IPS DF 4.7 (cell line): Measurements from ENCODE around the gene KCMF1.
A peak's percentile ranks its signal among the peaks of the same experiment; 100 is the strongest.
"Not testable (repeated sequence)": the region's sequence is repeated elsewhere in the genome, so short reads cannot be mapped to it uniquely, and the experiment has no call there.

ENCODE experiments used
- DNase-seq: peaks from one replicate; pipeline ENCODE4 v3.0.0-alpha.2; 2013; ENCODE audit warnings: low spot score; ENCODE audit errors: extremely low read depth

The KCMF1 gene

DNA sequence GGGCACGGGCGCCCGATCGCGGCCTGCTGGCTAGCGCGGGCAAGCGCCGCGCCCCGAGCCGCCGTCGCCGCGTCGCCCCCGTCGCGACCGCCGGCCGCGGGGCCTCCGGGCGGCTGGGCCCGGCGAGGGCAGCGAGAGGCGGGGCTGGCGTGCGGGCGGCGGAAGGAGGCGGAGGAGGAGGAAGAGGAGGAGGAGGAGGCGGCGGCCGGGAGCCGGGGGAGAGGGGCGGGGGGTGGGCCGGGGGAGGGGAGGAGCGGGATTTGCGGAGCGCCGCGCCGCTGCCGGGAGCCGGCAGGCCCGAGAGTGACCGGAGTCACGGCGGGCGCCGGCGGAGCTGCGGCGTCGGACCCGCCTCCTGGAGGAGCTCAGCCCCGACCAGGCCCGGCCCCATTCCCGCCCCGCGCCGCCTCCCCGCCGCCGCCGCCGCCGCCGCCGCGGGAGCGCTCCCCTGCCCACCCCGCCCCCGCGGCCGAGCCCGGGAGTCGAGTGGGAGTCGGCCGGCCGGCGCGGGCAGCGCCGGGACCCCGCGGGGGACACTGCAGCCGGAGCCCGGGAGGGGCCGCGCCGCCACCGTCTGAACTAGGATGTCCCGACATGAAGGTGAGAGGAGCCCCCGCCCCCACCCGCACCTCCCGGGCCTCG is at the start of gene KCMF1:
KCMF1 (plus strand) TSS at position 294 of the 642 bp plus-strand sequence; CDS start at position 585, 291 bp downstream.
- no peak for DNase-seq

DNA sequence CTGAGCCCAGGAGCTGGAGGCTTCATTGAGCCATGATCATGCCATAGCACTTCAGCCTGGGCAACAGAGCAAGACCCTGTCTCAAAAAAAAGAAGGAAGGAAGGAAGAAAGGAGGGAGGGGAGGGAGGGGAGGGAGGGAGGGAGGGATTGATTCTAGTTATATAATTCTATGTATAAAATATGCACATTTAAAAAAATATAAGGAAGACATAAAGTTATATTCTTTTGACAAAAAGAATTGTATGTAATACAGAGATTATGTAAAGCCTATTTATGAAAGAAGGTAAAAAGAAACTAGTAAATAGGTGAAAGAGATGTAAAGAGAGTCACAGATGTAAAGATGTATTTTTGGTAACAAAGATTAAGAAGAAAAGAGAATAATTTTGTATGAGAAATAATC is 48.0 kb upstream of the KCMF1 start:
- DNase-seq = no peak

DNA sequence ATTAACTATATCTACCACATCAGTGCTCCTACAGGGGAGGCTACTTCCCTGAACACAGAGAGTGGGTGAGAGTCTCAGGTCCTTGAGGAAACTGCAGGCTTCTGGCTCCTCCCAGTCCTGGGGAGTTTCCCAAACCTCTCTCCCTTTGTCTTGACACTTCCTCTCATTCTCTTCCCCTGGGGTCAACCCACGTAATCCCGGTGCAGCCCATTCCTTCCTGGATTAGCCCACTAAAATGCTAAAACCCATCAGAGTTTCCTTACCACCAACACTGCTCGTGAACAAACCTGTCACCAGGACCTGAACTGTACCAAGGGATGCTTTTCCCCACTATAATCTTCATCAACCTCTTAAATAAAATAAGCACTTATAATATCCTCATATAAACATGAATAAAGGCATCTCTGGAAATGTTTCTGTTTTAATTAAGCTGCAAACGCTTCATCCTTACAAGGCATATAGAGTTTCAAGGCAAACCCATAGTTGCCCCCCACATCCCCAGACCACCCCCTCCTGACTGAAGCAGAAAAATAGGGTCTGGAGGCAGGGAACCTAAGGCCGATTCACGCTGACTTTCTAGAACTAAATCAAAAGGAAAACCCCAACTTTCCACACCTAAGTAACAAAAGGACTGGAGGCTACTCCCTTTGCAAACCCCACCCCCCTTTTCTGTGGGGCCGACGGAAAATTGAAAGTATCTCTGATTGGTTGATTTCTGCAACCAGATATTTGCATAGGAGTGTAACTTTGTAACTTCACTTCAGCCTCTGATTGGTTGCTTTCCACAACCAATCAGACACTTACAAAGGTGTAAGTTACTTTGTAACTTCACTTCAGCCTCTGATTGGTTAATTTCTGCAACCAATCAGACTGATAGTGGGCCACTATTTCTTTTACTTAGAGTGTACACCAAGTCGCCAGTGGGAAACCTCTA is 46.5 kb upstream of the KCMF1 start:
- no peak for DNase-seq

DNA sequence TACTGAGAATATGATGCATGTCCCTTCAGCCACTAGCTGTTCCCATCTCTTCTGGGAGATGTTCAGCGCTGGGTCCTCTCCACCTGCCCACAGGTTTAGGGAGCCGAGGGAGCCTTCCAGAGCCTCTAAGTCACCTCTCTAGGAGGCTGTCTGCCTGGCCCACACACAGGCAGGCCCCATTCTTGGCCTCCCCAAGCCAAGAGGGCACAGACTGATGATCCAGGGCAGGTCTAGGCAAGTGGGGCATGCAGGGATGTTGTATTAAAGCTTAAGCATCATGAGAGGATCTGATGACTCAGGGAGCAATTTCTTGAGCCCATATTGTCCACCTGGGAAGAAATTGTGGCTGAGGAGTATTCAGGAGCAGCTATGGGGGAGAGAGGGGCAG is 45.6 kb upstream of the KCMF1 start:
- DNase-seq = no peak

DNA sequence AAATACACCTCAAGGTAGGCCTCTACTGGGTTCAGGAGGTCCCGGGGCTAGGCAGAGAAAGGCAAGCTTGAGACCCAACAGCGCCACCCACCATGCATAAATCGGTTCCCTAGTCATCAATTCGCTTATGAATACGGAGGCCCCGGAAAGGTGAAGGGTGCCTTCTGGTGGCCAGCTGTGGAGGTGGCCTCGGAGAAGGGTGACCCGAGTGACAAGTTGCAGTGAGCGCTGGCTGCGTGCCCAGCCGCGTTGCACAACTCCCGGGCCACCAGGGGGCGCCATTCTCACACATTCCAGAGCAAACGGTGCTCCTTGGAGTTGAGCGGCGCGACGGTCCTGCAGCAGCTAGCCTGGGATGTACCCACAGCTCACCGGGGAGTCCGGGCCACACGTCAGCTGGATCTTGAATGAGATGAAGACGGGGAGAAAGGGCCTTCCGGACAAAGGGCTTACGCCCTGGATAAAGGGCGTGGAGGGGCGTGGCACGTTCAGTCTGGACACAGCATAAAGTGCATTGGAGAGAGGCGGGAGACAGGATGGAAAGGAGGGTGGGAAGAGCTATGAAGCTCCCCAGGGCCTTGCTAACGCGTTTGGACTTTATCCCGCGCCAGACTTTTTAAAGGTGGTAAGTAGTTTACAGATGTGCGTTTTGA is 45.1 kb upstream of the KCMF1 start:
- peak; percentile 93 for DNase-seq

DNA sequence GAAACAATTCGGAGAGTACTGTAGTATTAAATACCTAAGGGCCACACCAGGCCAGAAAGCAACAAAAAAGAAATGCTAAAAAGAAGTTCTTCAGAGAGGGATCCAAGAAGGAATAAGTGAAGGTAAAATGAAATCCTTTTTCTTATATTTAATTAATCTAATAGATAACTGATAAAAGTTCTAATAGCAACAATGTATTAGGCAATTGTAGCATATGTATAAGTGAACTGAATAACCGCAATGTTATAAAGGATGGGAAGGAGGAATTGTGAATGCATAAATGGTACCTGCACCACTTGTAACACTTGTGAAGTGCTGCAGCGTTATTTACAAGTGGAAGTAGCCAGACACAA is 43.7 kb upstream of the KCMF1 start:
- no peak for DNase-seq

DNA sequence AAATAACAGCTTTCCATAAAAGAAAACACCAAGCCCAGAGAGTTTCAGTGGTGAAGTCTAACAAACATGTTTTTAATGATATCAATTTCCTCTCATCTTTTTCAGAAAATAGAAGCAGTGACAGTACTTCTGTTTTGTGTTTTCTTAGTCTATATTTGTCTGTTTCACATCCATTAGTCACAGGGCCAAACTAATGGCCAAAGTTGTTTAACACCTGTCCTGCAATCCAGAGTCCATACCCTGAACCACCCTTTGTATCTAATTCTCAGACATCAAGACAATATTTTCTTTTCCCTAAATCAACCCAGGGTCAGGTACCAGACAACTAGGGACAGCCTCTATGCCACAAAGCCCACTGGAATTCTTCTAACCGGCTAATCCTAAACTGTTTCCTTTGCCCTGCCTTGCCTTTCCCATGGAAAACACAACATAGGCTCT is 39.6 kb upstream of the KCMF1 start:
- no peak for DNase-seq

DNA sequence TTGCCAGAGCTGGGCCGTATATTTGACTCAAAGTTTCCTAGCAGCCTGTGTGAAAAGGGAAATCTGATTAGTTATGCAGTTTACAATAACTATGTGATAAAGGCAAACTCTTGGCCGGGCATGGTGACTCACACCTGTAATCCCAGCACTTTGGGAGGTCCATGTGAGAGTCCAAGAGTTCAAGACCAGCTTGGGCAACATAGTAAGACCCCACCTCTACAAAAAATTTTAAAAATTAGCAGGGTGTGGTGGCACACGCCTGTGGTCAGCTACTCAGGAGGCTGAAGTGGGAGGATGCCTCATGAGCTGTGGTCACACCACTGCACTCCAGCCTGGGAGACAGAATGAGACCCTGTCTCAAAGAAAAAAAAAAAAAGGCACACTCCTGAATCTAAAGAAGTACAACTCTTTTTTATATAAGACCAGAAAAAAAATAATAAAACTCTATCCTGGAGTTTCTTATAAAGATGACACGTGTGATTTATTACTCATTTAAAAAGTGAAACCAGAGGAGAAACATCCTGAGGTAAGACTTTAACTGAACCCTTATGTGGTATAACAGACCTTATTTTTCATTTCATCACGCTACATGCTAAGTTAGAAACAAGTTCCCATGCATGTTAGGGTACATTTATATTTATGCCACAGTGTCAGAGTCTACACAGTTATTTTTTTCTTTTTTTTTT is 32.6 kb upstream of the KCMF1 start:
- no peak for DNase-seq

DNA sequence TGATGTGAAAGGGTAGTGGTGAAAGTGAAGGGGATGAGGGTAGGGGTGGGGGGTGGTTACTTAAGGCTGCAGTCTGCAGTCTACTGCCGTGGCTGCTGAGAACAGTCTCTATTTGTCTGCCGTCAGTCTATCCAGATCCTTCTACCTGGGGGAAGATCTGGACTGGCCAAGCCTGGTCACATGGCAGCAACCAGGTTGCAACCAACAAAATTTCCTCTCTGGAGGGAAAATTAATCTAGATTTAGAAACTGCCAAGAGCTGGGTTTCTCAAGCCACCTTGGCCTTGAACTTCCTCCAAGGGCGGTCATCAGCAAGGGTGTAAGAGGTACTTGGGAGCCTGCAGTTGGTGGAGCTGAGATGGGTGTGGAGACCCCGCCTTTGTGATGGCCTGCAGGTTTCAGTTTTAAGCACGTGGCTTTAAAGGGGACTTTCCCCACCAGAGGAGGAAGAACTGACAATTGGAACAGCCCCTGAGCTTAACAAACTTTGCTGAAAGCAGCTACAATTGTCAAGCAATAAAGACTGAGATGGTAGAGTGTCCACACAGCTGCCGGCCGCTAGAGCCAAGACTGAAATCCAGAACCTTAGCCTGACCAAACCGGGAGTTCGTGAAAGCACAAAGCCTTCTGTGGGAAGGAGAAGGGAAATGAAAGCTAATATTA is 31.4 kb upstream of the KCMF1 start:
- no peak for DNase-seq

DNA sequence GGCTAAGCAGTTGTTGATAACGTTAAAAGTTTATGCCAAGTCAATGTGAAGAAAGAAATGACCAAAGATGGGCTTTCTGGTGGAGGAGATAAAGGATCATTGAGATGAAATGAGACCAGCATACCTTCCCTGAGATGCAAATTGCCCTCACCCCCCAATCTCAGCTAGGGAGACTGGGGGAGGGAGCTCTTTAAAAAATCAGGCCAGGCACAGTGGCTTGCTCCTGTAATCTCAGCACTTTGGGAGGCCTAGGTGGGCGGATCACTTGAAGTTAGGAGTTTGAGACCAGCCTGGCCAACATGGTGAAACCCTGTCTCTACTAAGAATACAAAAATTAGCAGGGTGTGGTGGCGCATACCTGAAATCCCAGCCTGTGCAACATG is 30.9 kb upstream of the KCMF1 start:
- DNase-seq = no peak

DNA sequence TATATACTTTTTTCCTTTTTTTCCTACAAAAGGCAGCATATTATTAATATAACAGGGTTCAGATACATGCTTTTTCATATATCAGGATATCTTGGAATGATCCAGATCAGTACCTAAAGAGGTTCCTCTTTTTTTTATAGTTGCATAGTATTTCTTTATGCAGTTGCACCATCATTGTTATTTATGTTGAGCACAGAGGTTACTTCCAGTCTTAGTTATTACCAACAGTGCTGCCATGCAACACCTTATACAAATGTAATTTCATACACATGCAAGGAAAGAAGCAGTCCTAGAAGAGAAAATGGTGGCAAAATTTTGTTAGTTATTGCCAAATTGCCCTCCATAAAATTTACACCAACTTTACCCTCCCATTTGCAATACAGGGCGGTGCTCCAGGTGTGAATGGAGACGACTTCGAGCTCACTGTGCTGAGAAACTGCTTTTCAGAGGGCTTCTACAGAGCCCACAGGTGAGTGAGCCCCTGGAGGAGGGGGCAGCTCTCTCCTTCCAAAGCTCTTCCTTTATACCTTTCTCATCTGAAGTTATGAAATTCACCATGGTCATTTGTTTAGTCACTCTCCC is 30.0 kb upstream of the KCMF1 start:
- no peak for DNase-seq

DNA sequence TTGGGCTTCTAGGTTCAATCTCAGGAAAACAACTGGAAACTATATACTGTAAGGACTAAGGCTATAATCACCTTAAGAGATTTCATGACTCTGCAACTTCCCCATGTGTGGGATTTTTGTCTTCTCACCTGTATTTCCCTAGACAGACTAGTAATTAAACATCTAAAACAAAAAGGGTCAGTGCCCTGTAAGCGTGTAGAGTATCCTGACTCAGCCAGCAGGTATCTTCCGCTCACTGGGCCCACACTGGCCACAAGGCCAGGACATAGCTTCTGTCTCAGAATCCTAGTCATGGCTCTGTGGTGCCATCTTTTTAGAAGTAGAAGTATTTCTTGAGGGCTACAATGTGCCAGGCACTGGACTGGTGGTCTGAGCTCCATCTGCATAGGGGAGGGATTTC is 28.8 kb upstream of the KCMF1 start:
- DNase-seq = no peak

DNA sequence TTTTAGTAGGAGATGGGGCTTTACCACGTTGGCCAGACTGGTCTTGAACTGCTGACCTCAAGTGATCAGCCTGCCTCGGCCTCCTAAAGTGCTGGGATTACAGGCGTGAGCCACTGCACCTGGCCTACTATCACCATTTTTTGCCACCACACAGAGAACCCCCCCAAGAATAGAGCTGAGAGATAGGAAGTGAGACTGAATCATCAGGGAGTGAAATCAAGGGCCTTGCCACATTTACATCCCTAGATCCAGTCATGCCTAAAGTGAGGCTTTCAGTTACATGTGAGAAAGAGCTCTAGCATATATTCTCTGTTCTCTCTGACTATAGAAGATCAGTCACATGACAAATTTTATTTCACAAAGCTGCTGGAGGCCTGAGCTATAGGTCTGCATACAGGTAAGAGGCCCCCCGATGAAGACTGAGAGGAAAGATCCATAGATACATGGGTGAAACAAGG is 28.0 kb upstream of the KCMF1 start:
- no peak for DNase-seq

DNA sequence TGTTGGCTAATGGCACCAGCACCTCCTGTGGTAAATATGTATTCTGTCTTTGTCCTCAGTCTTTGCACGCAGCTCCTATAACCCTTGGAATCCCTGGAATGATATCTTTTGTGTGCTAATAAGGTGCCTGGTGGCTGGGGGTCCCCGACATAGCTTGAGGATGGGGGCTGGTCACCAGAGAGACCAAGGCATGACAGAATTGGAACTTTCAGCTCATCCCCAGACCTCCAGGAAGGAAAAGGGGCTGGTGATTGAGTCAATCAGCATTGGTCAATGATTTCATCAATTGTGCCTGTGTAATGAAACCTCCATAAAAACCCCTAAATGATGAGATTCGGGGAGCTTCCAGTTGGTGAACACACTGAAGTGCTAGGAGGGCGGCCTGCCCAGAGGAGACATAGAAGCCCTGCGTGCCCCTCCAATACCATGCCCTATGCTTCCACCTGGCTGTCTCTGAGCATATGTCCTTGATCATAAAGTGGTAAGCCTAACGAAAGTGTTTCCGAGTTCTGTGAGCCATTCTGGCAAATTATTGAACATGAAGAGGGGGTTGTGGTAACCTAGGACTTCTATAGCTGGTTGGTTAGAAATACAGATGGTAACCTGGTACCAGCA is 26.6 kb upstream of the KCMF1 start:
- no peak for DNase-seq

DNA sequence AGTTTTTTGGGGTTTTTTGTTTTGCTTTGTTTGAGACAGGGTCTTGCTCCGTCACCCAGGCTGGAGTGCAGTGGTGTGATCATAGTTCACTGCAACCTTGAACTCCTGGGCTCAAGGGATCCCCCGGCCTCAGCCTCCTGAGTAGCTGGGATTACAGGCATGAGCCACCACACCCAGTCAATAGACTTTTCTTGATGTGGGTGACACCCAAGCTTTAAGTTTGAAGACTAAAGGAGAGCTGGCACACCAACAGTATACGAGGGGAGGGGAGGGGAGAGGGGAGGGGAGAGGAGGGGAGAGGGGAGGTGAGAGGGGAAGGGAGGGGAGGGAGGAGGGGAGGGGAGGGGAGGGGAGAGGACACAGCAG is 25.1 kb upstream of the KCMF1 start:
- DNase-seq = not testable (repeated sequence)

DNA sequence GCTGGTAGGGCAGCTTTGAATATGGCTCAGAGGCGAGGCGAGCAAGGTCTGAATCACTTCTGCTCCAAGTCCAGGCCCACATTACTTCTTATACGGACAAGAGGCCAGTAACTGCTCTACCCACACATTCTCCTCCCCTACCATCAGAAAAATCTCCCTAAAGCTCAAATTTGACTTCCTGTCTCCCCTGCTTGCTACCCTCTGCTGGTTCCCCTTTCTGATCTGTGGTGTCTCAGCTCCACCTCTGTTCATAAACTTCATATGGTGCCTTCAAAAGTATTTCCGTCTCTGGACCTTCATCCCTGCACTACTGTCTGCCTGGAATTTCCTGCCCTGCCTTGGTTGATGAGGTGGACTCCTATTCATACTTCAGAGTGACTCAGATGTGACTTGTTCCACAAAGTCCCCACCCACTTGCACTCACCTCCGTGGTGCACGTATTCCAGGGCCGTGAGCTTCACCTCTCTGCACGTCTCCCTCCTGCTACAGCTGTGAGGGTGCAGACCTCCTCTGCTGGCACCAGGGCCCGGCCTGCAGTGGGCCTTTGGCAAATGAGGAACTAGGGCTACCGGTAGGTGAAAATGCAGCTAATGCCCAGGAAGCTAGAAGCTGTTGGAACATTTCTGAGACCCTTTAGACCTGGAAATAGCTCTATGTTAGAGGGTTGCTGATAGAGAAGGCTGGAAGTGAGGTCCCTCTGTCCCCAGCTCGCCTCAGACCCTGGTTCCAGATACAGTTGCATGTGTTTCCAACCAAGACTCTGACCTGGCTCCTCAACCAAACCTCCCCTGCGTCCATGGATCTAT is 24.6 kb upstream of the KCMF1 start:
- no peak for DNase-seq

DNA sequence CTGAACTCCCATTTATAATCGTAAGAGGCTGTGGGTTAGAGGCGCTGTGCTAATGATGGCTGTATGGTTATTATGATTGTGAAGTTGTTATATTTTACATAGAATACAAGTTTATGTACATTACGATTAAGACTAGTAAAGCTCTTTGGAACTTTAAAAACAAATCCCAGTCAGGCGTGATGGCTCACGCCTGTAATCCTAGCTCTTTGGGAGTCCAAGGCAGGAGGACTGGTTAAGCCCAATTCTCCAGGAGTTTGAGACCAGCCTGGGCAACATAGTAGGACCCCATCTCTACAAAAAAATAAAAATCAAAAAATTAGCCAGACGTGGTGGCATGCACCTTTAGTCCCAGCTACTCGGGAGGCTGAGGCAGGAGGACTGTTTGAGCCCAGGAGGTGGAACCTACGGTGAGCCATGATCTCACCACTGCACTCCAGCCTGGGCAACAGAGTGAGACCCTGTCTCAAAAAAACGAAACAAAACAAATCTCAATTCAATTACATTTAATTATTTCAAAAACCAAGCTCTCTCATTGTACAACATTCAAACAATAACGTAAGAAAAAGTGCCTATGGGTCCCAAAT is 23.9 kb upstream of the KCMF1 start:
- no peak for DNase-seq

DNA sequence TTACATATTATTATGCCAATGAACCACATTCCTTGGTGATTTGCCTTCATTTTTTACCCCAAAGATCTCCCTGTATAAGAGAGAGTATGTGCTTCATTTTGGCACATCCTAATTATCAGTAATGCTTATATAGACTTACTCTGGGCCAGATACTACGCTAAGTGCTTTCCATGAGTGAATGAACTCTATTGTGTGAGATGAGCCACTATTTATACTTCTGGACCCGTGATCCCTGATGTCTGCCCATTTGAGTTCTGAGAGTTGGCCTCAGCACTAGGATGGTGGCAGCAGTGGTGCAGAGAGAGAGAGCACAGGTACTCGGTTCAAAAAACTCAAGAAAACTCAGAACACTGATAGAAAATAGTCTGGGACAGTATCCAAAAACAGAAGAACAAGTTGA is 17.4 kb upstream of the KCMF1 start:
- no peak for DNase-seq

DNA sequence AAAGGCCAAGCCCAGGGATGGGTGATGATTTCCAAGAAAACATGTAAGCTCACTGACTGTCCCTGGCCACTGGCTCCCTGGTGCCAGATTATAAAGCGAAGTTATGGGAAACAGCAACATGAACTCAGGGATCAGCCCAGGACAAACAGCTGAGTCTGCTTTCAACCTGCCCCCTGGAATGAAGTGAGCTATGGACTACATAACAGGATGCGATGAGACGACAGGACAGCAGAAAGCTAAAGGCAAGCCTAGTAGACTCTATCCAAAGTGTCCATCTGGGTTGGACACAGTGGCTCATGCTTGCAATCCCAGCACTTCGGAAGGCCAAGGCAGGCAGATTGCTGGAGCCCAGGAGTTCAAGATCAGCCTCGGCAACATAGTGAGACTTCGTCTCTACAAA is 16.6 kb upstream of the KCMF1 start:
- no peak for DNase-seq
